Measurements from ENCODE around the gene CRELD1. TPM values are rescaled to one million over a fixed set of nuclear protein-coding genes. Genes with fewer than 3 reads are reported as not detected.

Gene CRELD1
- total and polyA plus RNA-seq, 2 donors from 2014 or later = 43.2 to 56.7 TPM

DNA sequence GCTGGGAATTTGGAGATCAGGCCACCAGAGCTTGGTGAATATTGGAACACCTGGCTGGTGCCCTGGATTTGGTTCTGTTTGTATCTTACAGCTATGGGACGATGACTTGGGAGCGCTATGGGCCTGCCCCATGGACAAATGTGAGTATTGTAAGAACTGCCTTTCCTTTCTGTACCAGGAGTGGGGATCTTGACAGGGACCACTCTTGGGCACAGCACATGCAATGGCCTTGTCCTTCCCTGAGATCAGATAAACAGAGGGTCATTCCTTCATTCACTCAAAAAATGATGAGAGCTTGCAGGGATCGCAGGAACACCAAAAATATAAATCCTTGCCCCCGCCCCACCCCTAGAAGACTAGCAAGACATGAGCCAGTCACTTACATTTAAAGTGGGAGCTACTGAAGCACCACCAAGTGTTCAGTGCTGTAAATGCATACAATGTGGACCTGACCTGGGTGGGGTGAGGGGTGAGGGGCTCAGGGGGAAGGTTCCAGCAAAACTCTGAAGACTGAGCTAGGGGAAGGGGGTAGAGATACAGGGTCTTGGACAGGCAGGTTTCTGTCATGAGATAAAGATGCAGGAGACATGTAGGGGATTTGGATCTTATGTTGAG lies 2.7 kb upstream of the CRELD1 start:
- Histone ChIP-seq H3K27me3 (ENCODE audit: control insufficient read depth, insufficient read depth, low read length) (no peaks in the 10 kb centered on the region), H3K4me3 (ENCODE audit: low read length in 3 of 3) (no peak overlapping the region), H3K27ac (ENCODE audit: low read depth in 2 of 2, low read length in 2 of 2) (no peak overlapping the region), H3K36me3 (ENCODE audit: control insufficient read depth in 2 of 3, insufficient read depth in 3 of 3, low read length in 3 of 3) (no peaks in the 10 kb centered on the region), H3K9me3 (ENCODE audit: control insufficient read depth in 2 of 3, insufficient read depth in 1 of 3, low read length in 3 of 3) (no peaks in the 10 kb centered on the region), H3K9ac (ENCODE audit: low read length in 3 of 3) (no peak overlapping the region), H3K4me1 (ENCODE audit: control insufficient read depth in 2 of 3, insufficient read depth in 2 of 3, low read depth in 1 of 3, low read length in 3 of 3) (peaks cover 0 to 12% (median 0%) of the 10 kb centered on the region in 3 donors)
- TF ChIP-seq, protein P1, sequence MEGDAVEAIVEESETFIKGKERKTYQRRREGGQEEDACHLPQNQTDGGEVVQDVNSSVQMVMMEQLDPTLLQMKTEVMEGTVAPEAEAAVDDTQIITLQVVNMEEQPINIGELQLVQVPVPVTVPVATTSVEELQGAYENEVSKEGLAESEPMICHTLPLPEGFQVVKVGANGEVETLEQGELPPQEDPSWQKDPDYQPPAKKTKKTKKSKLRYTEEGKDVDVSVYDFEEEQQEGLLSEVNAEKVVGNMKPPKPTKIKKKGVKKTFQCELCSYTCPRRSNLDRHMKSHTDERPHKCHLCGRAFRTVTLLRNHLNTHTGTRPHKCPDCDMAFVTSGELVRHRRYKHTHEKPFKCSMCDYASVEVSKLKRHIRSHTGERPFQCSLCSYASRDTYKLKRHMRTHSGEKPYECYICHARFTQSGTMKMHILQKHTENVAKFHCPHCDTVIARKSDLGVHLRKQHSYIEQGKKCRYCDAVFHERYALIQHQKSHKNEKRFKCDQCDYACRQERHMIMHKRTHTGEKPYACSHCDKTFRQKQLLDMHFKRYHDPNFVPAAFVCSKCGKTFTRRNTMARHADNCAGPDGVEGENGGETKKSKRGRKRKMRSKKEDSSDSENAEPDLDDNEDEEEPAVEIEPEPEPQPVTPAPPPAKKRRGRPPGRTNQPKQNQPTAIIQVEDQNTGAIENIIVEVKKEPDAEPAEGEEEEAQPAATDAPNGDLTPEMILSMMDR (IDR thresholded peaks at IDR 0.05; ENCODE audit: borderline replicate concordance, extremely low read depth, insufficient read depth) = no peak
- DNase-seq (no peak), FAIRE-seq (no peak)
- intact Hi-C loops (cut with DNase I) = no loop called here

DNA sequence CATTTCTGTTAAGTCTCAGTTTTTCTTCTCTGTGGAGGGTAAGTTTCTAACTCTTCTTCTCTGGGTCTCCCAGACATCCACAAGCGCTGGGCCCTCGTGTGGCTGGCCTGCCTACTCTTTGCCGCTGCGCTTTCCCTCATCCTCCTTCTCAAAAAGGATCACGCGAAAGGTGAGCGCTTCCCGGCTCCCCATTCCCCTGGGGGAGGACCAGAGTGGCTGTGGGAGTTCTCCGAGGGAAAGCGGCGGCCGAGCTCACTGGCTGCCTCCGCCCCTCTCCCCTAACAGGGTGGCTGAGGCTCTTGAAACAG lies 1.1 kb upstream of the CRELD1 start:
- peaks cover 0 to 12% (median 0%) of the 10 kb centered on the region in 3 donors for H3K4me1 ChIP-seq (ENCODE audit: control insufficient read depth in 2 of 3, insufficient read depth in 2 of 3, low read depth in 1 of 3, low read length in 3 of 3)
- peaks cover 0 to 7% (median 1%) of the 10 kb centered on the region in 3 donors for H3K36me3 ChIP-seq (ENCODE audit: control insufficient read depth in 2 of 3, insufficient read depth in 3 of 3, low read length in 3 of 3)
- H3K9ac ChIP-seq (ENCODE audit: low read length in 3 of 3) = peak overlapping the region in 1 of 3 donors; percentile 80
- H3K4me3 ChIP-seq (ENCODE audit: low read length in 3 of 3) = peak overlapping the region in 1 of 3 donors; percentile 89
- TF ChIP-seq, protein P1 (IDR thresholded peaks at IDR 0.05; ENCODE audit: borderline replicate concordance, extremely low read depth, insufficient read depth) = no peak
- H3K27me3 ChIP-seq (ENCODE audit: control insufficient read depth, insufficient read depth, low read length) = no peaks in the 10 kb centered on the region
- DNase-seq (no peak), FAIRE-seq (no peak)
- peak overlapping the region; percentile 94 for H3K27ac ChIP-seq (ENCODE audit: low read depth in 2 of 2, low read length in 2 of 2)
- no peaks in the 10 kb centered on the region for H3K9me3 ChIP-seq (ENCODE audit: control insufficient read depth in 2 of 3, insufficient read depth in 1 of 3, low read length in 3 of 3)
- intact Hi-C loops (cut with DNase I) = no loop called here

DNA sequence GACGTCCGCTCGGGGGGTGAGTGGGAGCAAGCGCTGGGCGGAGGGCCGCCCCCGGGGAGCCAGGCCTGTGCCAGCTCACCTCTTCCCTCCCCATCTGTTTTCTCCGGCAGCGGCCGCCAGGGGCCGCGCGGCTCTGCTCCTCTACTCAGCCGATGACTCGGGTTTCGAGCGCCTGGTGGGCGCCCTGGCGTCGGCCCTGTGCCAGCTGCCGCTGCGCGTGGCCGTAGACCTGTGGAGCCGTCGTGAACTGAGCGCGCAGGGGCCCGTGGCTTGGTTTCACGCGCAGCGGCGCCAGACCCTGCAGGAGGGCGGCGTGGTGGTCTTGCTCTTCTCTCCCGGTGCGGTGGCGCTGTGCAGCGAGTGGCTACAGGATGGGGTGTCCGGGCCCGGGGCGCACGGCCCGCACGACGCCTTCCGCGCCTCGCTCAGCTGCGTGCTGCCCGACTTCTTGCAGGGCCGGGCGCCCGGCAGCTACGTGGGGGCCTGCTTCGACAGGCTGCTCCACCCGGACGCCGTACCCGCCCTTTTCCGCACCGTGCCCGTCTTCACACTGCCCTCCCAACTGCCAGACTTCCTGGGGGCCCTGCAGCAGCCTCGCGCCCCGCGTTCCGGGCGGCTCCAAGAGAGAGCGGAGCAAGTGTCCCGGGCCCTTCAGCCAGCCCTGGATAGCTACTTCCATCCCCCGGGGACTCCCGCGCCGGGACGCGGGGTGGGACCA lies 632 bp upstream of the CRELD1 start:
- Histone ChIP-seq H3K9ac (ENCODE audit: low read length in 3 of 3) (peak overlapping the region in 1 of 3 donors; percentile 80), H3K27me3 (ENCODE audit: control insufficient read depth, insufficient read depth, low read length) (no peaks in the 10 kb centered on the region), H3K36me3 (ENCODE audit: control insufficient read depth in 2 of 3, insufficient read depth in 3 of 3, low read length in 3 of 3) (peaks cover 0 to 13% (median 3%) of the 10 kb centered on the region in 3 donors), H3K27ac (ENCODE audit: low read depth in 2 of 2, low read length in 2 of 2) (peak overlapping the region; percentile 94), H3K9me3 (ENCODE audit: control insufficient read depth in 2 of 3, insufficient read depth in 1 of 3, low read length in 3 of 3) (no peaks in the 10 kb centered on the region), H3K4me1 (ENCODE audit: control insufficient read depth in 2 of 3, insufficient read depth in 2 of 3, low read depth in 1 of 3, low read length in 3 of 3) (peaks cover 0 to 12% (median 0%) of the 10 kb centered on the region in 3 donors), H3K4me3 (ENCODE audit: low read length in 3 of 3) (peak overlapping the region; percentile 70 to 89 (median 84))
- DNase-seq = peak; percentile 85 to 95 (median 91)
- intact Hi-C loops (cut with DNase I) = no loop called here
- TF ChIP-seq, protein P1 (IDR thresholded peaks at IDR 0.05; ENCODE audit: borderline replicate concordance, extremely low read depth, insufficient read depth) = peak; percentile 53
- FAIRE-seq = no peak

All from kidney (tissue), 14 donors.